HL-60 (cell line): ENCODE data around the gene GRM4.

ENCODE experiments used
- DNase-seq, 2 experiments: peaks; one replicate each; pipeline ENCODE4 v3.0.0-alpha.2; 2010 to 2020; ENCODE audit warnings: low read depth in 1 of 2, low spot score in 1 of 2
- H3K27ac ChIP-seq: fragments of 250-450 bp; sonication (Bioruptor Pico); replicated peaks from 2 replicates; pipeline ENCODE4 v1.5.1; 2020; ENCODE audit warnings: mild to moderate bottlenecking, moderate library complexity
- H3K27me3 ChIP-seq: fragments of 250-450 bp; sonication (Bioruptor Pico); 2 replicates; pipeline ENCODE4 v1.5.1; 2021; ENCODE audit warnings: mild to moderate bottlenecking, moderate library complexity; ENCODE audit not compliant: insufficient read depth, poor library complexity, severe bottlenecking
- H3K4me3 ChIP-seq: replicated peaks from 2 replicates; pipeline ENCODE4 v1.5.1; 2011; ENCODE audit warnings: mild to moderate bottlenecking, control low read depth, low read length; ENCODE audit not compliant: insufficient read depth
- GABPA ChIP-seq: IDR thresholded peaks from 2 replicates; pipeline ENCODE4 v1.6.1; 2012; ENCODE audit warnings: low read depth
- POLR2AphosphoS5 ChIP-seq: IDR thresholded peaks from 2 replicates; pipeline ENCODE4 v1.6.1; 2012; ENCODE audit warnings: low read depth
- REST ChIP-seq: IDR thresholded peaks from 2 replicates; pipeline ENCODE4 v1.6.1; 2012; ENCODE audit warnings: low read depth; ENCODE audit not compliant: insufficient replicate concordance
- SPI1 ChIP-seq: IDR thresholded peaks from 2 replicates; pipeline ENCODE4 v1.6.1; 2012; ENCODE audit warnings: low read depth, mild to moderate bottlenecking, borderline replicate concordance
- TF ChIP-seq, protein P1 (sequence below): IDR thresholded peaks from one replicate; pipeline ENCODE4 v1.5.1; 2011; ENCODE audit warnings: low read length, control low read depth, inconsistent platforms; ENCODE audit not compliant: insufficient read depth

Gene GRM4

GRCh38 chr6:34144581-34145160 lies 1.2 kb downstream of the GRM4 start:
- TF ChIP-seq GABPA (no peak), SPI1 (no peak), REST (no peak), POLR2AphosphoS5 (no peak)
- TF ChIP-seq, protein P1, sequence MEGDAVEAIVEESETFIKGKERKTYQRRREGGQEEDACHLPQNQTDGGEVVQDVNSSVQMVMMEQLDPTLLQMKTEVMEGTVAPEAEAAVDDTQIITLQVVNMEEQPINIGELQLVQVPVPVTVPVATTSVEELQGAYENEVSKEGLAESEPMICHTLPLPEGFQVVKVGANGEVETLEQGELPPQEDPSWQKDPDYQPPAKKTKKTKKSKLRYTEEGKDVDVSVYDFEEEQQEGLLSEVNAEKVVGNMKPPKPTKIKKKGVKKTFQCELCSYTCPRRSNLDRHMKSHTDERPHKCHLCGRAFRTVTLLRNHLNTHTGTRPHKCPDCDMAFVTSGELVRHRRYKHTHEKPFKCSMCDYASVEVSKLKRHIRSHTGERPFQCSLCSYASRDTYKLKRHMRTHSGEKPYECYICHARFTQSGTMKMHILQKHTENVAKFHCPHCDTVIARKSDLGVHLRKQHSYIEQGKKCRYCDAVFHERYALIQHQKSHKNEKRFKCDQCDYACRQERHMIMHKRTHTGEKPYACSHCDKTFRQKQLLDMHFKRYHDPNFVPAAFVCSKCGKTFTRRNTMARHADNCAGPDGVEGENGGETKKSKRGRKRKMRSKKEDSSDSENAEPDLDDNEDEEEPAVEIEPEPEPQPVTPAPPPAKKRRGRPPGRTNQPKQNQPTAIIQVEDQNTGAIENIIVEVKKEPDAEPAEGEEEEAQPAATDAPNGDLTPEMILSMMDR = no peak

DNA sequence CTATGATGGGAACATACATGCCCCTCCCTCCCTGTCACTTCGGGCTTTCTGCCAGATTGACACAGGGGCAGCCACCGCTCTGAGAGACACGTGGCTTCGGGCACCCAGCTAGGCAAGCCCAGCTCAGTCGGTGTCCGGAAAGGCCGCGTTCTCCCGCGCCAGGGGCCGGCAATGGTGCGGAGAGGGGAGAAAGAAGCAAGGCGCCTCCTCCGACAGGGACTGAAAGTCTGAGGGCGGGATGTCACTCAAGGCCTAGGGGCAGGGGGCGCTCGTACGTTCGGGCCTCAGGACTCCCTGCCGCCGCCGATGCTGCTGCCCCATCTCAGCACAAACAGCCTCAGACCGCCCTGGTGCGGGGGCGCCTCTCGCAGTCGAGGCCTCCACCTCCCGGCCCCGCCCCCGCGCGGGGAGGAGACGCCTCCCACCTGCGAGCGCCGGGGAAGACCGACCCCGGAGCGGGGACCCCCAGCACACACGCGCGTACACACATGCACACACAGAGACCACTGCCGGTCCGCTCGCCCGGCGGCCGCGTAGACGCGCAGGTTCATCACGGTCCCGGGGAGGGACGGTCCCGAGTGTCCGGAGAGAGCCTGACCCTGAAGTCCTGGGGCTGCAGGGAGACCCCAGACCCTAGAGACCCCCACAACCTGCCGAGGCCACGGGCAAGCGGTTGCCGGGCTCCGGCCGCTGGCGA lies 1.9 kb downstream of the GRM4 start:
- H3K4me3 ChIP-seq = no peak overlapping the region
- no peak for DNase-seq
- peaks cover 54% of the 10 kb centered on the region for H3K27me3 ChIP-seq
- TF ChIP-seq POLR2AphosphoS5 = no peak
- TF ChIP-seq REST = no peak
- TF ChIP-seq, protein P1 = no peak
- TF ChIP-seq GABPA = no peak
- TF ChIP-seq SPI1 = no peak
- no peak overlapping the region for H3K27ac ChIP-seq

More at GRCh38 chr6:34144581-34145160, 1.2 kb downstream of the GRM4 start:
- Histone ChIP-seq H3K27me3 (peaks cover 49% of the 10 kb centered on the region), H3K27ac (no peak overlapping the region), H3K4me3 (no peak overlapping the region)
- no peak for DNase-seq

- no peak overlapping the region for H3K4me3 ChIP-seq
- TF ChIP-seq GABPA (no peak), POLR2AphosphoS5 (no peak), SPI1 (no peak), REST (no peak)
- TF ChIP-seq, protein P1 = no peak
- peaks cover 54% of the 10 kb centered on the region for H3K27me3 ChIP-seq
- no peak for DNase-seq
- H3K27ac ChIP-seq = no peak overlapping the region
Measured at GRCh38 chr6:34143196-34143883, 2.5 kb downstream of the GRM4 start.
